Measurements from ENCODE around the gene PLET1.

GRCh38 chr11:112212290-112212689, 48.4 kb downstream of the PLET1 start:
- TF ChIP-seq POLR2AphosphoS5 (IDR thresholded peaks at IDR 0.05; ENCODE audit: low read depth, low read length) = no peak
- TF ChIP-seq SIN3A (IDR thresholded peaks at IDR 0.05; ENCODE audit: borderline replicate concordance, insufficient read depth, low read length) = no peak
- no peak for TF ChIP-seq TAF1 (IDR thresholded peaks at IDR 0.05; ENCODE audit: borderline replicate concordance, insufficient read depth, low read length)

Data from PFSK-1 (cell line).